Endothelial cell of umbilical vein (primary cell): Measurements from ENCODE around the gene RAB35. TPM values are rescaled to one million over a fixed set of nuclear protein-coding genes. Genes with fewer than 3 reads are reported as not detected.

Experiments used
- BruUV-seq: library from RNA; stranded (reverse); fragments of 400-500 nt; replicated peaks from 2 replicates; lab custom pipeline; 2021; lab: Mats Ljungman, UMichigan
- CTCF ChIA-PET: fragments of 300-600, 350-600 bp; sonication (Branson Sonifier 250); formaldehyde crosslinking; loops from one replicate; lab custom pipeline; 2021; ENCODE audit warnings: antibody characterized with exemption, inconsistent platforms; lab: Charles Lee
- POLR2A ChIA-PET: fragments of 300-600, 350-600 bp; sonication (Branson Sonifier 250); formaldehyde crosslinking; loops from one replicate; lab custom pipeline; 2021; ENCODE audit warnings: antibody characterized with exemption, inconsistent platforms; lab: Charles Lee
- DNase-seq: peaks from one replicate; pipeline ENCODE4 v3.0.0-alpha.2; 2011; ENCODE audit warnings: low read depth, low spot score
- FAIRE-seq: peaks from 2 replicates; lab custom pipeline; 2011; peaks lifted over from hg19 to GRCh38; lab: Jason Lieb, UNC
- H2AFZ ChIP-seq: 2 replicates; pipeline ENCODE4 v1.6.0; 2012; ENCODE audit warnings: low read depth, low read length, control low read depth, inconsistent platforms
- H3K27ac ChIP-seq: 2 replicates; pipeline ENCODE4 v1.5.1; 2011; ENCODE audit warnings: low read depth, mild to moderate bottlenecking, control low read depth, low read length, moderate library complexity; ENCODE audit not compliant: insufficient read depth
- H3K27me3 ChIP-seq, 2 experiments: 2 replicates each; pipeline versions ENCODE4 v1.6.0 to v1.6.1; 2011; ENCODE audit warnings: low read length in 2 of 2, mixed read lengths in 1 of 2; ENCODE audit not compliant: control insufficient read depth in 2 of 2, insufficient read depth in 2 of 2
- H3K36me3 ChIP-seq, 2 experiments: 2 replicates in 1 of 2; 3 replicates in 1 of 2; pipeline ENCODE4 v1.5.1; 2011; ENCODE audit warnings: low read length in 2 of 2, mild to moderate bottlenecking in 1 of 2, moderate library complexity in 1 of 2; ENCODE audit not compliant: control insufficient read depth in 2 of 2, insufficient read depth in 2 of 2; ENCODE audit errors: extremely low read depth in 1 of 2
- H3K4me1 ChIP-seq: 3 replicates; pipeline ENCODE4 v1.5.1; 2011; ENCODE audit warnings: mild to moderate bottlenecking, low read length; ENCODE audit not compliant: control insufficient read depth, insufficient read depth; ENCODE audit errors: extremely low read depth
- H3K4me2 ChIP-seq: 2 replicates; pipeline ENCODE4 v1.6.1; 2011; ENCODE audit warnings: low read length, control low read depth, mixed read lengths; ENCODE audit not compliant: insufficient read depth
- H3K4me3 ChIP-seq, 3 experiments: fragments of 200-600 bp in 1 of 3; sonication (generic), shearing (Covaris generic) in 1 of 3; replicated peaks in 1 of 3; 2 replicates each; pipeline ENCODE4 v1.5.1; 2011 to 2016; ENCODE audit warnings: control low read depth in 3 of 3, low read length in 3 of 3, mild to moderate bottlenecking in 2 of 3, inconsistent platforms in 1 of 3, low read depth in 1 of 3, moderate library complexity in 1 of 3; ENCODE audit not compliant: insufficient read depth in 1 of 3
- H3K79me2 ChIP-seq: 2 replicates; pipeline ENCODE4 v1.6.0; 2012; ENCODE audit warnings: low read length, inconsistent platforms; ENCODE audit not compliant: control insufficient read depth, insufficient read depth
- H3K9ac ChIP-seq: replicated peaks from 2 replicates; pipeline ENCODE3; 2011; ENCODE audit warnings: low read length, control low read depth; ENCODE audit not compliant: insufficient read depth; ENCODE audit errors: extremely low read depth
- H3K9me1 ChIP-seq: replicated peaks from 3 replicates; pipeline ENCODE4 v1.6.0; 2011; ENCODE audit warnings: mild to moderate bottlenecking, low read length; ENCODE audit not compliant: control insufficient read depth, insufficient read depth; ENCODE audit errors: extremely low read depth
- H3K9me3 ChIP-seq: replicated peaks from 2 replicates; pipeline ENCODE4 v1.5.1; 2012; ENCODE audit warnings: low read length, inconsistent platforms; ENCODE audit not compliant: control insufficient read depth, insufficient read depth
- H4K20me1 ChIP-seq: replicated peaks from 2 replicates; pipeline ENCODE3; 2011; ENCODE audit warnings: mild to moderate bottlenecking, low read length; ENCODE audit not compliant: control insufficient read depth, insufficient read depth; ENCODE audit errors: extremely low read depth
- EZH2 ChIP-seq: IDR thresholded peaks from 2 replicates; pipeline ENCODE4 v1.6.1; 2012; ENCODE audit warnings: borderline replicate concordance, low read depth, mild to moderate bottlenecking, moderate library complexity, low read length, inconsistent platforms; ENCODE audit not compliant: severe bottlenecking
- FOS ChIP-seq: IDR thresholded peaks from 2 replicates; pipeline ENCODE4 v1.6.1; 2011; ENCODE audit warnings: mild to moderate bottlenecking, low read length, moderate library complexity, borderline replicate concordance; ENCODE audit not compliant: insufficient read depth
- GATA2 ChIP-seq: IDR thresholded peaks from 2 replicates; pipeline ENCODE4 v1.7.0; 2011; ENCODE audit warnings: low read depth, mild to moderate bottlenecking, moderate library complexity, mixed read lengths, low read length; ENCODE audit not compliant: insufficient read length, insufficient read depth
- JUN ChIP-seq: IDR thresholded peaks from 2 replicates; pipeline ENCODE4 v1.6.1; 2011; ENCODE audit warnings: borderline replicate concordance, low read depth; ENCODE audit not compliant: insufficient read length, insufficient read depth
- MYC ChIP-seq: IDR thresholded peaks from one replicate; pipeline ENCODE4 v1.6.1; 2011; ENCODE audit warnings: mild to moderate bottlenecking, low read depth, low read length
- POLR2A ChIP-seq: IDR thresholded peaks from 2 replicates; pipeline ENCODE4 v1.6.1; 2012; ENCODE audit warnings: low read depth, mild to moderate bottlenecking, control low read depth, low read length
- POLR2AphosphoS5 ChIP-seq: IDR thresholded peaks from 2 replicates; pipeline ENCODE4 v1.6.1; 2012; ENCODE audit warnings: low read depth, mild to moderate bottlenecking, control low read depth, low read length, moderate library complexity; ENCODE audit not compliant: insufficient read depth
- dilution Hi-C: fragments of 300-500 bp; cut with MboI; formaldehyde crosslinking; loops from one replicate; pipeline ENCODE4 v1.15.0; 2019; ENCODE audit warnings: low sequenced_read_pairs; ENCODE audit not compliant: extremely low pct_ligation_motif_present
- intact Hi-C: fragments of 100-400 bp; cut with micrococcal nuclease; formaldehyde crosslinking; loops from one replicate; pipeline ENCODE4 v1.10.0; 2022
- polyA plus RNA-seq, 4 experiments: library from polyadenylated mRNA; depleted of rRNA in 3 of 4; stranded (reverse) in 3 of 4; unstranded in 1 of 4; fragments of >200 nt; gene quantifications; 2 replicates each; pipeline versions ENCODE4 v1.2.1 to v1.2.3, GENCODE V29; 2011 to 2012; ENCODE audit warnings: missing spikeins in 1 of 4
- total RNA-seq: library from RNA; stranded (reverse); gene quantifications from 2 replicates; pipeline ENCODE4 v1.2.3, GENCODE V29; 2021
- TF ChIP-seq, protein P1 (sequence below), 2 donors: IDR thresholded peaks; 1 replicate in 1 of 2; 2 replicates in 1 of 2; pipeline ENCODE4 v1.5.1; 2011; ENCODE audit warnings: low read length in 2 of 2, mild to moderate bottlenecking in 2 of 2, moderate library complexity in 2 of 2, control low read depth in 1 of 2, inconsistent platforms in 1 of 2, low read depth in 1 of 2; ENCODE audit not compliant: insufficient read depth in 1 of 2; ENCODE audit errors: extremely low read depth in 1 of 2
- TF ChIP-seq, protein P2 (sequence below): IDR thresholded peaks from 2 replicates; pipeline ENCODE4 v1.6.1; 2011; ENCODE audit not compliant: insufficient read depth, insufficient read length

Gene RAB35
- total and polyA plus RNA-seq, 2 donors (not counting 3 experiments of a cell fraction or from before 2014, with no cell fraction given), result 70.5 to 80.3 TPM

DNA sequence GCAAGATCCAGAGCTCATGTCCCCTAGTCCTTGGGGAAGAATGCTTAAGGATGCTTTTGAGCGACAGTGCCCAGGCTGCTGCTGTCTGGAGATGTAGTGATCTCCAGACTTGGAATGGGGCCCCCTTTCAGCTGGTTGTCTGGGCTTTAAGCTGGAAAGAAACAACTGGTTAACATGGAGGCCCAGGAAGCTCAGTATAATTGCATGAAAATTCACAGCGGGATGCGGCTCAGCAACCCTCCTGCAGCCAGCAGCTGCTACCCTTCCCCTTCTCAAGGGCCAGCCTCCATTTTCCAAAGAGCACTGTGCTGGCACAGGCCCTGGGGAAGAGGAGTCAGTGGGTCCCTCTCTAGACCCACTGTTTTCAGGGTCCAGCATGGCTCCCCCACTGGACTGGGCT, 26.3 kb downstream of the RAB35 start:
- no peak overlapping the region for H3K9ac ChIP-seq
- peaks cover 6% of the 10 kb centered on the region for H3K4me1 ChIP-seq
- H3K27me3 ChIP-seq, result no peaks in the 10 kb centered on the region
- H3K4me3 ChIP-seq, result no peak overlapping the region
- ChIA-PET POLR2A (no interaction called here), CTCF (no interaction called here)
- DNase-seq (no peak), FAIRE-seq (no peak)
- H3K9me3 ChIP-seq, result no peaks in the 10 kb centered on the region
- dilution Hi-C loops, result no loop called here
- H4K20me1 ChIP-seq, result no peaks in the 10 kb centered on the region
- H3K9me1 ChIP-seq, result no peaks in the 10 kb centered on the region
- intact Hi-C loops, result no loop called here
- no peak overlapping the region for H3K4me2 ChIP-seq
- H2AFZ ChIP-seq, result no peak overlapping the region
- BruUV-seq, result no TSS peak
- peaks cover 0 to 7% of the 10 kb centered on the region in 2 experiments for H3K36me3 ChIP-seq
- H3K79me2 ChIP-seq, result no peaks in the 10 kb centered on the region
- no peak overlapping the region for H3K27ac ChIP-seq
- TF ChIP-seq, protein P1, sequence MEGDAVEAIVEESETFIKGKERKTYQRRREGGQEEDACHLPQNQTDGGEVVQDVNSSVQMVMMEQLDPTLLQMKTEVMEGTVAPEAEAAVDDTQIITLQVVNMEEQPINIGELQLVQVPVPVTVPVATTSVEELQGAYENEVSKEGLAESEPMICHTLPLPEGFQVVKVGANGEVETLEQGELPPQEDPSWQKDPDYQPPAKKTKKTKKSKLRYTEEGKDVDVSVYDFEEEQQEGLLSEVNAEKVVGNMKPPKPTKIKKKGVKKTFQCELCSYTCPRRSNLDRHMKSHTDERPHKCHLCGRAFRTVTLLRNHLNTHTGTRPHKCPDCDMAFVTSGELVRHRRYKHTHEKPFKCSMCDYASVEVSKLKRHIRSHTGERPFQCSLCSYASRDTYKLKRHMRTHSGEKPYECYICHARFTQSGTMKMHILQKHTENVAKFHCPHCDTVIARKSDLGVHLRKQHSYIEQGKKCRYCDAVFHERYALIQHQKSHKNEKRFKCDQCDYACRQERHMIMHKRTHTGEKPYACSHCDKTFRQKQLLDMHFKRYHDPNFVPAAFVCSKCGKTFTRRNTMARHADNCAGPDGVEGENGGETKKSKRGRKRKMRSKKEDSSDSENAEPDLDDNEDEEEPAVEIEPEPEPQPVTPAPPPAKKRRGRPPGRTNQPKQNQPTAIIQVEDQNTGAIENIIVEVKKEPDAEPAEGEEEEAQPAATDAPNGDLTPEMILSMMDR (IDR thresholded peaks at IDR 0.05; ENCODE audit: extremely low read depth in 1 of 2, insufficient read depth in 1 of 2, low read depth in 1 of 2, low read length in 2 of 2), result no peak
- TF ChIP-seq EZH2 (no peak), JUN (no peak)

DNA sequence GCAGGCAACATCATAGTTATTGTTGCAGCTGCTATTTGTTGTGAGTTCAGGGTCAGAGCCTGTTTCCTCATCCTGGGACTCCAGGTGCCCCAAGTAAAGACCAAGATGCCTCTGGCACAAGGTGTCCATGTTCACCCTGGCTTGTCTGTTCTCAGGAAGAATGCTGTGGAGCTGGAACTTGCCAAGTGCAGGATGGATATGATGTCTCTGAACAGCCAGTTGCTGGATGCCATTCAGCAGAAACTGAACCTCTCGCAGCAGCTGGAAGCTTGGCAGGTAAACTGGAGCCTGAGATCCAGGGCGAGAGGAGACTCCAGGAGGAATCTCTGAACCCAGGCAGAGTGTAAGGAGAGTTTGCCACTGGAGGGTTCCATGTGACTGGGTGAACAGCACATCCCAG, 26.8 kb downstream of the RAB35 start:
- no peak overlapping the region for H3K4me3 ChIP-seq
- intact Hi-C loops, result no loop called here
- H2AFZ ChIP-seq, result no peak overlapping the region
- H4K20me1 ChIP-seq, result no peaks in the 10 kb centered on the region
- H3K9ac ChIP-seq, result no peak overlapping the region
- H3K27ac ChIP-seq, result no peak overlapping the region
- dilution Hi-C loops, result no loop called here
- no peaks in the 10 kb centered on the region for H3K79me2 ChIP-seq
- no peaks in the 10 kb centered on the region for H3K9me3 ChIP-seq
- DNase-seq (no peak), FAIRE-seq (no peak)
- ChIA-PET POLR2A (no interaction called here), CTCF (no interaction called here)
- H3K4me1 ChIP-seq, result peaks cover 6% of the 10 kb centered on the region
- no peak for TF ChIP-seq JUN
- TF ChIP-seq MYC, result no peak
- no peak for TF ChIP-seq EZH2
- TF ChIP-seq, protein P2, sequence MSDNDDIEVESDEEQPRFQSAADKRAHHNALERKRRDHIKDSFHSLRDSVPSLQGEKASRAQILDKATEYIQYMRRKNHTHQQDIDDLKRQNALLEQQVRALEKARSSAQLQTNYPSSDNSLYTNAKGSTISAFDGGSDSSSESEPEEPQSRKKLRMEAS, result no peak
- TF ChIP-seq FOS, result no peak
- no peak for TF ChIP-seq GATA2
- TF ChIP-seq, protein P1 (IDR thresholded peaks at IDR 0.05; ENCODE audit: extremely low read depth in 1 of 2, insufficient read depth in 1 of 2, low read depth in 1 of 2, low read length in 2 of 2), result no peak
- no peak for TF ChIP-seq POLR2A
- TF ChIP-seq POLR2AphosphoS5, result no peak
- H3K36me3 ChIP-seq, result peaks cover 0 to 6% of the 10 kb centered on the region in 2 experiments
- BruUV-seq, result no TSS peak
- H3K27me3 ChIP-seq, result no peaks in the 10 kb centered on the region
- H3K4me2 ChIP-seq, result no peak overlapping the region
- no peaks in the 10 kb centered on the region for H3K9me1 ChIP-seq
